ENCODE results near the gene PACSIN2.

- no peak for TF ChIP-seq POLR2A (IDR thresholded peaks at IDR 0.05; ENCODE audit: low read length)
- no peak for TF ChIP-seq GATA1 (IDR thresholded peaks at IDR 0.05; ENCODE audit: low read depth, low read length)
Observed at GRCh38 chr22:42863349-42863961, 151.5 kb downstream of the PACSIN2 start.
